KOPT-K1 (cell line): ENCODE results near the gene SOWAHA.

Experiments
- H3K27ac ChIP-seq: fragments of 200-600 bp; sonication (generic); 2 replicates; pipeline ENCODE4 v1.5.1; 2016; ENCODE audit warnings: antibody characterized with exemption, mild to moderate bottlenecking, low read depth, low read length; ENCODE audit not compliant: poor library complexity, severe bottlenecking
- H3K36me3 ChIP-seq: fragments of 200-600 bp; sonication (generic); 2 replicates; pipeline ENCODE4 v1.5.1; 2017; ENCODE audit warnings: antibody characterized with exemption, mild to moderate bottlenecking, low read length, moderate library complexity; ENCODE audit not compliant: insufficient read depth
- H3K9me3 ChIP-seq: fragments of 200-600 bp; sonication (generic); 2 replicates; pipeline ENCODE4 v1.5.1; 2017; ENCODE audit warnings: antibody characterized with exemption, low read length, mild to moderate bottlenecking; ENCODE audit not compliant: insufficient read depth, poor library complexity, severe bottlenecking

SOWAHA gene

GRCh38 chr5:132810605-132811004 lies 2.5 kb upstream of the SOWAHA start:
- no peak overlapping the region for H3K27ac ChIP-seq
- no peaks in the 10 kb centered on the region for H3K9me3 ChIP-seq
- H3K36me3 ChIP-seq, result no peaks in the 10 kb centered on the region

GRCh38 chr5:132812123-132812765 lies 858 bp upstream of the SOWAHA start:
- no peak overlapping the region for H3K27ac ChIP-seq
- H3K36me3 ChIP-seq, result no peaks in the 10 kb centered on the region
- no peaks in the 10 kb centered on the region for H3K9me3 ChIP-seq

GRCh38 chr5:132813599-132814502 lies 749 bp downstream of the SOWAHA start:
- no peak overlapping the region for H3K27ac ChIP-seq
- no peaks in the 10 kb centered on the region for H3K9me3 ChIP-seq
- H3K36me3 ChIP-seq, result no peaks in the 10 kb centered on the region

GRCh38 chr5:132814503-132815294 lies 1.6 kb downstream of the SOWAHA start:
- no peaks in the 10 kb centered on the region for H3K9me3 ChIP-seq
- no peaks in the 10 kb centered on the region for H3K36me3 ChIP-seq
- H3K27ac ChIP-seq, result no peak overlapping the region

GRCh38 chr5:132815454-132815853 lies 2.4 kb downstream of the SOWAHA start:
- Histone ChIP-seq H3K9me3 (no peaks in the 10 kb centered on the region), H3K27ac (no peak overlapping the region), H3K36me3 (no peaks in the 10 kb centered on the region)

GRCh38 chr5:132816083-132816482 lies 3.0 kb downstream of the SOWAHA start:
- no peak overlapping the region for H3K27ac ChIP-seq
- H3K9me3 ChIP-seq, result no peaks in the 10 kb centered on the region
- no peaks in the 10 kb centered on the region for H3K36me3 ChIP-seq

- no peaks in the 10 kb centered on the region for H3K36me3 ChIP-seq
- no peak overlapping the region for H3K27ac ChIP-seq
- no peaks in the 10 kb centered on the region for H3K9me3 ChIP-seq
These were observed 3.5 kb downstream of the SOWAHA start for GRCh38 chr5:132816554-132816953.

GRCh38 chr5:132817011-132817410 lies 3.9 kb downstream of the SOWAHA start:
- no peak overlapping the region for H3K27ac ChIP-seq
- H3K36me3 ChIP-seq, result no peaks in the 10 kb centered on the region
- H3K9me3 ChIP-seq, result no peaks in the 10 kb centered on the region

- no peaks in the 10 kb centered on the region for H3K9me3 ChIP-seq
- H3K36me3 ChIP-seq, result no peaks in the 10 kb centered on the region
- no peak overlapping the region for H3K27ac ChIP-seq
These were observed 6.4 kb downstream of the SOWAHA start for GRCh38 chr5:132819468-132819867.

GRCh38 chr5:132820162-132820754 lies 7.2 kb downstream of the SOWAHA start:
- Histone ChIP-seq H3K36me3 (no peaks in the 10 kb centered on the region), H3K27ac (no peak overlapping the region), H3K9me3 (no peaks in the 10 kb centered on the region)

- Histone ChIP-seq H3K9me3 (no peaks in the 10 kb centered on the region), H3K36me3 (no peaks in the 10 kb centered on the region), H3K27ac (no peak overlapping the region)
These were observed 8.2 kb downstream of the SOWAHA start for GRCh38 chr5:132821350-132821749.

GRCh38 chr5:132821791-132822190 lies 8.7 kb downstream of the SOWAHA start:
- H3K36me3 ChIP-seq, result no peaks in the 10 kb centered on the region
- H3K27ac ChIP-seq, result no peak overlapping the region
- H3K9me3 ChIP-seq, result no peaks in the 10 kb centered on the region

- Histone ChIP-seq H3K36me3 (no peaks in the 10 kb centered on the region), H3K27ac (no peak overlapping the region), H3K9me3 (no peaks in the 10 kb centered on the region)
These were observed 9.8 kb downstream of the SOWAHA start for GRCh38 chr5:132822650-132823480.

GRCh38 chr5:132823481-132824050 lies 10.5 kb downstream of the SOWAHA start:
- Histone ChIP-seq H3K27ac (no peak overlapping the region), H3K36me3 (no peaks in the 10 kb centered on the region), H3K9me3 (no peaks in the 10 kb centered on the region)
